B cell (primary cell): ENCODE measurements around the gene WDHD1. TPM values are rescaled to one million over a fixed set of nuclear protein-coding genes. Genes with fewer than 3 reads are reported as not detected.

Experiments used
- ATAC-seq: fragments of 200-7000 bp; cut with Tn5 transposase; one replicate; pipeline ENCODE4 v1.10.0; 2021; ENCODE audit warnings: low read depth, mild to moderate bottlenecking, moderate number of reproducible peaks, moderate library complexity
- CTCF ChIA-PET: fragments of 350-600 bp; sonication (Branson Sonifier 250); formaldehyde crosslinking; loops from one replicate; lab custom pipeline; 2021; ENCODE audit warnings: antibody characterized with exemption, inconsistent platforms; lab: Charles Lee
- POLR2A ChIA-PET: fragments of 350-600 bp; sonication (Branson Sonifier 250); formaldehyde crosslinking; loops from one replicate; lab custom pipeline; 2021; ENCODE audit warnings: antibody characterized with exemption; lab: Charles Lee
- DNase-seq: peaks from one replicate; pipeline ENCODE4 v3.0.0; 2013
- H2AFZ ChIP-seq: 2 replicates; pipeline ENCODE4 v1.6.1; 2012; ENCODE audit warnings: mild to moderate bottlenecking, low read depth, low read length; ENCODE audit not compliant: insufficient read depth, poor library complexity, severe bottlenecking
- H3K27ac ChIP-seq, 2 donors: 1 replicate in 1 of 2; 2 replicates in 1 of 2; pipeline ENCODE4 v1.5.1; 2012 to 2013; ENCODE audit warnings: low read length in 2 of 2, mild to moderate bottlenecking in 2 of 2, moderate library complexity in 1 of 2
- H3K27me3 ChIP-seq, 4 experiments: fragments of 200-600 bp in 1 of 4; sonication (generic) in 1 of 4; replicated peaks in 1 of 4; 1 replicate in 2 of 4; 2 replicates in 2 of 4; pipeline versions ENCODE4 v1.6.1 to v1.7.0; 2013 to 2016; ENCODE audit warnings: low read length in 3 of 4, mild to moderate bottlenecking in 2 of 4, mixed read lengths in 1 of 4, moderate library complexity in 1 of 4; ENCODE audit not compliant: insufficient read depth in 4 of 4, control insufficient read depth in 3 of 4; ENCODE audit errors: control extremely low read depth in 1 of 4
- H3K36me3 ChIP-seq, 2 experiments: replicated peaks in 1 of 2; 1 replicate in 1 of 2; 2 replicates in 1 of 2; pipeline versions ENCODE4 v1.6.1 to v1.7.1; 2013; ENCODE audit warnings: low read length in 1 of 2; ENCODE audit not compliant: insufficient read depth in 2 of 2, control insufficient read depth in 1 of 2; ENCODE audit errors: control extremely low read depth in 1 of 2, extremely low read depth in 1 of 2
- H3K4me1 ChIP-seq, 2 donors: fragments of 200-600 bp in 1 of 2; sonication (generic) in 1 of 2; 1 replicate in 1 of 2; 2 replicates in 1 of 2; pipeline versions ENCODE4 v1.5.1 to v1.6.1; 2013 to 2017; ENCODE audit warnings: low read length in 2 of 2; ENCODE audit not compliant: control insufficient read depth in 2 of 2, insufficient read depth in 2 of 2
- H3K4me2 ChIP-seq: replicated peaks from 2 replicates; pipeline ENCODE3; 2012; ENCODE audit warnings: mild to moderate bottlenecking, low read depth, low read length; ENCODE audit not compliant: poor library complexity, severe bottlenecking
- H3K4me3 ChIP-seq, 5 experiments: fragments of 200-600 bp in 1 of 5; sonication (generic) in 1 of 5; 1 replicate in 3 of 5; 2 replicates in 2 of 5; pipeline versions ENCODE4 v1.5.1 to v1.7.0; 2011 to 2016; ENCODE audit warnings: low read length in 4 of 5, mild to moderate bottlenecking in 4 of 5, low read depth in 2 of 5, control low read depth in 1 of 5, moderate library complexity in 1 of 5; ENCODE audit not compliant: insufficient read depth in 1 of 5; ENCODE audit errors: control extremely low read depth in 1 of 5, extremely low read depth in 1 of 5
- H3K79me2 ChIP-seq: fragments of 200-600 bp; sonication (generic); one replicate; pipeline ENCODE4 v1.6.0; 2016; ENCODE audit warnings: low read length; ENCODE audit not compliant: control insufficient read depth, insufficient read depth
- H3K9ac ChIP-seq: fragments of 200-600 bp; sonication (generic); 2 replicates; pipeline ENCODE4 v1.6.1; 2017; ENCODE audit warnings: mild to moderate bottlenecking, low read length, moderate library complexity
- H3K9me3 ChIP-seq, 3 donors: one replicate each; pipeline versions ENCODE4 v1.6.1 to v1.7.1; 2013; ENCODE audit warnings: low read length in 2 of 3; ENCODE audit not compliant: control insufficient read depth in 2 of 3, insufficient read depth in 1 of 3; ENCODE audit errors: control extremely low read depth in 1 of 3
- H4K20me1 ChIP-seq: 2 replicates; pipeline ENCODE4 v1.6.0; 2012; ENCODE audit warnings: mild to moderate bottlenecking, low read length; ENCODE audit not compliant: insufficient read depth, control insufficient read depth, poor library complexity, severe bottlenecking
- H3K27ac Mint-ChIP-seq: one replicate; pipeline ENCODE4 v1.8.0; 2021; ENCODE audit warnings: mixed read lengths
- H3K27me3 Mint-ChIP-seq: one replicate; pipeline ENCODE4 v1.8.0; 2021; ENCODE audit warnings: mixed read lengths
- H3K4me1 Mint-ChIP-seq: one replicate; pipeline ENCODE4 v1.8.0; 2021; ENCODE audit warnings: mixed read lengths
- H3K4me3 Mint-ChIP-seq: one replicate; pipeline ENCODE4 v1.8.0; 2021; ENCODE audit warnings: mixed read lengths
- H3K9me3 Mint-ChIP-seq: one replicate; pipeline ENCODE4 v1.8.0; 2022; ENCODE audit warnings: mixed read lengths; ENCODE audit not compliant: insufficient read depth
- EZH2 ChIP-seq: IDR thresholded peaks from 2 replicates; pipeline ENCODE4 v1.6.1; 2012; ENCODE audit warnings: borderline replicate concordance, low read depth, mild to moderate bottlenecking, moderate library complexity, low read length; ENCODE audit not compliant: insufficient read depth, poor library complexity, severe bottlenecking
- WGBS: methylation state at CpG from one replicate; pipeline ENCODE4 v1.1.5; 2013; ENCODE audit warnings: missing lambda C conversion rate; ENCODE audit not compliant: insufficient coverage; 5-methylcytosine and 5-hydroxymethylcytosine counted together
- intact Hi-C: fragments of 100-400 bp; cut with micrococcal nuclease; formaldehyde crosslinking; loops from one replicate; pipeline ENCODE4 v1.10.0; 2022
- polyA plus RNA-seq: library from polyadenylated mRNA; depleted of rRNA; stranded (reverse); fragments of >200 nt; gene quantifications from 2 replicates; pipeline ENCODE4 v1.2.3, GENCODE V29; 2012
- total RNA-seq, 2 donors: library from RNA; stranded (reverse); fragments of 120-200 nt in 1 of 2; gene quantifications; 1 replicate in 1 of 2; 2 replicates in 1 of 2; pipeline versions ENCODE4 v1.2.3 to v1.2.4, GENCODE V29; 2013 to 2022
- TF ChIP-seq, protein P1 (sequence below): fragments of 200-600 bp; IDR thresholded peaks from one replicate; pipeline ENCODE4 v1.8.0; 2022; ENCODE audit warnings: antibody characterized with exemption, mild to moderate bottlenecking

Gene WDHD1
- total and polyA plus RNA-seq, 2 donors (not counting 1 experiment from before 2014, with no cell fraction given), result 0.61 to 6.5 TPM

DNA sequence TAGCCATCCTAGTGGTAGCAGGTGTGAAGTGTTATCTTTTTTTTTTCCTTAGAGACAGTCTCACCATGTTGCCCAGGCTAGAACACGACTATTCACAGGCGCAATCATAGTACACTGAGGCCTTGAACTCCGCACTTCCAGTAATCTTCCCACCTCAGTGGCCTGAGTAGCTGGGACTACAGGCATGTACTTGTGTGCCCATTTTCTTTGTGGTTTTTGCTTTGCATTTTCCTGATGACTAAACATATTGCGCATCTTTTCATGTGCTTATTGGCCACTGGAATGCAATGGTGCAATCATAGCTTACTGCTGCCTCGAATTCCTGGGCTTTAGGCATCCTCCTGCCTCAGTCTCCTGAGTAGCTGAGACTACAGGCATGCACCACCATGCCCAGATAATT, 90.9 kb downstream of the WDHD1 start:
- no peak for DNase-seq

DNA sequence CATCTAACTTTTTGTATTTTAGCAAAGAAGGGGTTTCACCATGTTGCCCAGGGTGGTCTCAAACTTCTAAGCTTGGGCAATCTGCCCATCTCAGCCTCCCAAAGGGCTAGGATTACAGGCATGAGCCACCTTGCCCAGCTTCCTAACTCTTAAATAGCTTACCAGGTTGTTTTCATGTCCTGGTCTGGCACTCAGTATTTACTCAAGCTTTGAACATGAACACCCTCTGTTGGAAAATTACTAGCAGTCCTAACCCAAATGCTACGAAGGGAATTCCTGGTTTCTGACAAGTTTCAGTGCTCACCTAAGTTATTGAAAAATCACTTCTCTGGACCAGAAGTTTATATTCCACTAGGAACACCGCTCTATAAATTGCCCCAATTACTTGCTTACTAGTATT, 91.8 kb downstream of the WDHD1 start:
- H3K36me3 ChIP-seq, result no peaks in the 10 kb centered on the region
- H2AFZ ChIP-seq, result no peak overlapping the region
- H3K9me3 ChIP-seq, result no peaks in the 10 kb centered on the region
- H3K27me3 ChIP-seq, result no peaks in the 10 kb centered on the region
- no peaks in the 10 kb centered on the region for H3K27me3 Mint-ChIP-seq
- H3K4me3 Mint-ChIP-seq, result no peak overlapping the region
- WGBS, result no CpG with 5 or more reads among the region's 2 CpGs
- H3K4me3 ChIP-seq, result no peak overlapping the region
- no peak for TF ChIP-seq EZH2
- TF ChIP-seq, protein P1, sequence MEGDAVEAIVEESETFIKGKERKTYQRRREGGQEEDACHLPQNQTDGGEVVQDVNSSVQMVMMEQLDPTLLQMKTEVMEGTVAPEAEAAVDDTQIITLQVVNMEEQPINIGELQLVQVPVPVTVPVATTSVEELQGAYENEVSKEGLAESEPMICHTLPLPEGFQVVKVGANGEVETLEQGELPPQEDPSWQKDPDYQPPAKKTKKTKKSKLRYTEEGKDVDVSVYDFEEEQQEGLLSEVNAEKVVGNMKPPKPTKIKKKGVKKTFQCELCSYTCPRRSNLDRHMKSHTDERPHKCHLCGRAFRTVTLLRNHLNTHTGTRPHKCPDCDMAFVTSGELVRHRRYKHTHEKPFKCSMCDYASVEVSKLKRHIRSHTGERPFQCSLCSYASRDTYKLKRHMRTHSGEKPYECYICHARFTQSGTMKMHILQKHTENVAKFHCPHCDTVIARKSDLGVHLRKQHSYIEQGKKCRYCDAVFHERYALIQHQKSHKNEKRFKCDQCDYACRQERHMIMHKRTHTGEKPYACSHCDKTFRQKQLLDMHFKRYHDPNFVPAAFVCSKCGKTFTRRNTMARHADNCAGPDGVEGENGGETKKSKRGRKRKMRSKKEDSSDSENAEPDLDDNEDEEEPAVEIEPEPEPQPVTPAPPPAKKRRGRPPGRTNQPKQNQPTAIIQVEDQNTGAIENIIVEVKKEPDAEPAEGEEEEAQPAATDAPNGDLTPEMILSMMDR, result no peak
- H4K20me1 ChIP-seq, result no peaks in the 10 kb centered on the region
- H3K79me2 ChIP-seq, result no peaks in the 10 kb centered on the region
- H3K4me2 ChIP-seq, result no peak overlapping the region
- H3K9me3 Mint-ChIP-seq, result no peaks in the 10 kb centered on the region
- DNase-seq, result no peak
- no peaks in the 10 kb centered on the region for H3K4me1 ChIP-seq
- no peak overlapping the region for H3K27ac ChIP-seq
- no peak for ATAC-seq
- no peak overlapping the region for H3K9ac ChIP-seq
- intact Hi-C loops, result no loop called here
- no peak overlapping the region for H3K27ac Mint-ChIP-seq
- ChIA-PET POLR2A (no interaction called here), CTCF (no interaction called here)
- no peaks in the 10 kb centered on the region for H3K4me1 Mint-ChIP-seq

More for the DNA sequence above, 90.9 kb downstream of the WDHD1 start:
- Histone ChIP-seq H4K20me1 (no peaks in the 10 kb centered on the region), H3K4me1 (no peaks in the 10 kb centered on the region), H3K4me3 (no peak overlapping the region), H3K9me3 (no peaks in the 10 kb centered on the region), H3K27me3 (no peaks in the 10 kb centered on the region), H2AFZ (no peak overlapping the region), H3K9ac (no peak overlapping the region), H3K4me2 (no peak overlapping the region), H3K79me2 (no peaks in the 10 kb centered on the region), H3K27ac (no peak overlapping the region), H3K36me3 (no peaks in the 10 kb centered on the region)
- no peak overlapping the region for H3K27ac Mint-ChIP-seq
- H3K4me1 Mint-ChIP-seq, result no peaks in the 10 kb centered on the region
- POLR2A ChIA-PET, result no interaction called here
- H3K27me3 Mint-ChIP-seq, result no peaks in the 10 kb centered on the region
- TF ChIP-seq EZH2, result no peak
- TF ChIP-seq, protein P1, result no peak
- intact Hi-C loops, result no loop called here
- no peaks in the 10 kb centered on the region for H3K9me3 Mint-ChIP-seq
- no peak overlapping the region for H3K4me3 Mint-ChIP-seq
- CTCF ChIA-PET, result no interaction called here
- 100% methylated on average over 3 of the region's 5 CpGs for WGBS
- ATAC-seq, result no peak
